Measurements from ENCODE around the gene FRAT1. TPM values are rescaled to one million over a fixed set of nuclear protein-coding genes. Genes with fewer than 3 reads are reported as not detected.

Gene FRAT1
- total and polyA plus RNA-seq, 2 of the 4 experiments (the other 2 are of a cell fraction): 0.54 to 0.89 TPM

- Histone ChIP-seq H2BK20ac (ENCODE audit: low read depth, low read length) (peak within 1 kb of the TSS; percentile 97), H3K4ac (ENCODE audit: low read depth, low read length) (peak within 1 kb of the TSS; percentile 98), H3K14ac (replicated peaks; ENCODE audit: low read depth, low read length) (peak within 1 kb of the TSS; percentile 93), H2BK120ac (ENCODE audit: low read depth, low read length) (peak within 1 kb of the TSS; percentile 100), H3K18ac (ENCODE audit: low read depth, low read length) (peak within 1 kb of the TSS; percentile 91; the same call in 1 of the 2 replicates), H3K9ac (ENCODE audit: low read depth, low read length) (peak within 1 kb of the TSS; percentile 98), H3K27me3 (ENCODE audit: control insufficient read depth, insufficient read depth, low read length) (peaks cover 19% of the 10 kb centered on the region), H2AK5ac (ENCODE audit: low read depth, low read length) (no peak within 1 kb of the TSS), H3K9me1 (ENCODE audit: insufficient read depth, low read length) (no peaks in the 10 kb centered on the region; the same call in 1 of the 2 replicates), H3K4me1 (ENCODE audit: control insufficient read depth, insufficient read depth, low read length) (peaks cover 11% of the 10 kb centered on the region), H3K23ac (ENCODE audit: low read depth, low read length) (peak within 1 kb of the TSS; percentile 90), H2BK5ac (ENCODE audit: low read depth, low read length, poor library complexity, severe bottlenecking) (peak within 1 kb of the TSS; percentile 100), H2AFZ (replicated peaks; ENCODE audit: low read length, poor library complexity) (peak within 1 kb of the TSS; percentile 99), H2BK15ac (ENCODE audit: low read depth, low read length) (peak within 1 kb of the TSS; percentile 99; the same call in 1 of the 3 replicates), H3K27ac (ENCODE audit: insufficient read depth, low read length) (peak within 1 kb of the TSS; percentile 99), H3K4me2 (ENCODE audit: low read depth, low read length) (peak within 1 kb of the TSS; percentile 94), H3K9me3 (ENCODE audit: control insufficient read depth, insufficient read depth, low read length) (no peaks in the 10 kb centered on the region), H3K79me1 (ENCODE audit: low read depth in 1 of 2, low read length in 2 of 2) (peaks cover 15 to 35% of the 10 kb centered on the region in 2 experiments), H3K36me3 (ENCODE audit: control insufficient read depth, insufficient read depth, low read length) (no peaks in the 10 kb centered on the region), H4K20me1 (ENCODE audit: insufficient read depth, low read length) (no peaks in the 10 kb centered on the region), H4K5ac (ENCODE audit: low read depth, low read length) (peak within 1 kb of the TSS; percentile 89), H3K4me3 (ENCODE audit: insufficient read depth, low read depth, low read length) (peak within 1 kb of the TSS; percentile 72), H3K56ac (ENCODE audit: extremely low read depth, insufficient read depth, low read length) (peak within 1 kb of the TSS; percentile 81; the same call in 1 of the 2 replicates), H4K8ac (ENCODE audit: low read depth in 2 of 2, low read length in 2 of 2) (peak within 1 kb of the TSS; percentile 32 to 98; a peak in 3 of 4 replicates), H4K91ac (ENCODE audit: insufficient read depth, low read depth, low read length) (peak within 1 kb of the TSS; percentile 99), H2AK9ac (replicated peaks; ENCODE audit: low read depth, low read length, poor library complexity) (peak within 1 kb of the TSS; percentile 76)
- in situ Hi-C loops (cut with MboI; ENCODE audit: low sequenced_read_pairs) (no loop called here), dilution Hi-C loops (cut with HindIII; ENCODE audit: low sequenced_read_pairs, unreplicated experiment) (no loop called here), intact Hi-C loops (cut with micrococcal nuclease) (no loop called here)
- WGBS, 2 experiments (ENCODE audit: extremely low coverage in 2 of 2, insufficient read length in 1 of 2): 0% methylated on average over 17 of the region's 103 CpGs; no CpG with 5 or more reads in 1 of the 2 experiments
- ATAC-seq (ENCODE audit: low read depth): peak; percentile 90
- no TSS peak for BruUV-seq (replicated peaks)
- DNase-seq: peak; percentile 91
- CTCF ChIA-PET: interaction anchor here (2.2 to 3.5 kb wide), 2 partner anchors 15 to 56 kb away, joined by 8 to 23 read pairs; partner anchors contain the start of gene FRAT1
- TF ChIP-seq MXI1 (IDR thresholded peaks at IDR 0.05; ENCODE audit: borderline replicate concordance, low read depth, low read length) (peak; percentile 79), USF2 (IDR thresholded peaks at IDR 0.05; ENCODE audit: low read depth, low read length) (peak; percentile 82), MAFK (IDR thresholded peaks at IDR 0.05; ENCODE audit: low read depth, low read length) (no peak), RAD21 (IDR thresholded peaks at IDR 0.05; ENCODE audit: low read length) (no peak), BHLHE40 (IDR thresholded peaks at IDR 0.05; ENCODE audit: low read depth, low read length) (peak; percentile 98), CHD1 (IDR thresholded peaks at IDR 0.05; ENCODE audit: low read depth, low read length) (peak; percentile 97; the same call in 1 of the 2 replicates), POLR2A (IDR thresholded peaks at IDR 0.05; ENCODE audit: low read depth, low read length) (peak; percentile 73)
- POLR2A ChIA-PET (ENCODE audit: unreplicated experiment): no interaction called here
Observed at GRCh38 chr10:97334370-97335175, 15.5 kb downstream of the FRAT1 start, which contains the start of gene FRAT2. FRAT2 (minus strand) TSS chr10:97334729; CDS start chr10:97334572, 157 bp downstream.

Data from IMR-90 (cell line).